Ascending aorta (tissue), 2 donors: ENCODE measurements around the gene HIVEP2. TPM values are rescaled to one million over a fixed set of nuclear protein-coding genes. Genes with fewer than 3 reads are reported as not detected.
A peak's percentile ranks its signal among the peaks of the same experiment; 100 is the strongest.

ENCODE experiments used
- DNase-seq, 2 donors: peaks; one replicate each; pipeline ENCODE4 v3.0.0-alpha.2; 2019; ENCODE audit warnings: low spot score in 2 of 2
- H3K27ac ChIP-seq, 2 donors: fragments of 200-600 bp; sonication (generic); one replicate each; pipeline ENCODE4 v1.5.1; 2016 to 2017; ENCODE audit warnings: mild to moderate bottlenecking in 1 of 2
- H3K27me3 ChIP-seq: fragments of 200-600 bp; sonication (generic); one replicate; pipeline ENCODE4 v1.5.1; 2017
- H3K36me3 ChIP-seq, 2 donors: fragments of 200-600 bp; sonication (generic); one replicate each; pipeline ENCODE4 v1.5.1; 2016
- H3K4me1 ChIP-seq, 2 donors: fragments of 200-600 bp; sonication (generic); one replicate each; pipeline ENCODE4 v1.5.1; 2016 to 2017; ENCODE audit warnings: mild to moderate bottlenecking in 1 of 2
- H3K4me3 ChIP-seq, 2 donors: fragments of 200-600 bp; sonication (generic); one replicate each; pipeline ENCODE4 v1.5.1; 2016 to 2017; ENCODE audit warnings: mild to moderate bottlenecking in 1 of 2
- H3K9me3 ChIP-seq, 2 donors: fragments of 200-600 bp; sonication (generic); one replicate each; pipeline ENCODE4 v1.5.1; 2016
- CTCF ChIP-seq, 3 experiments: fragments of 200-600 bp in 2 of 3; fragments of 450-650 bp in 1 of 3; sonication (generic) in 2 of 3; IDR thresholded peaks; one replicate each; pipeline ENCODE4 v1.5.1; 2016 to 2019; ENCODE audit warnings: antibody characterized with exemption in 3 of 3, mild to moderate bottlenecking in 1 of 3, moderate library complexity in 1 of 3
- intact Hi-C: fragments of 100-400 bp; cut with DNase I; formaldehyde crosslinking; loops from one replicate; pipeline ENCODE4 v1.15.1; 2023
- total RNA-seq: library from RNA; depleted of rRNA; stranded (reverse); fragments of >200 nt; gene quantifications from one replicate; pipeline ENCODE4 v1.1.0, GENCODE V29; 2016

HIVEP2 gene
- total RNA-seq, 1 donor from 2014 or later, result 14.5 TPM

- intact Hi-C loops, result no loop called here
- Histone ChIP-seq H3K27ac (peak overlapping the region; percentile 0 to 15), H3K4me1 (peaks cover 7 to 9% of the 10 kb centered on the region in 2 donors), H3K36me3 (no peaks in the 10 kb centered on the region), H3K9me3 (no peaks in the 10 kb centered on the region), H3K4me3 (no peak overlapping the region), H3K27me3 (no peaks in the 10 kb centered on the region)
- no peak for TF ChIP-seq CTCF (IDR thresholded peaks at IDR 0.05)
- peak; percentile 40 to 71 for DNase-seq
Observed at GRCh38 chr6:142702501-142703460, 242.2 kb downstream of the HIVEP2 start.

Other genes starting within 250 kb of the HIVEP2 start
- 5.3 TPM for gene AIG1, start 115.7 kb upstream of the HIVEP2 start, total RNA-seq